Activated CD4-positive, CD25-positive, alpha-beta regulatory T cell treated with anti-CD3 and anti-CD28 coated beads, Interleukin-2, amount 50 U/mL, for 24 hours (primary cell): ENCODE measurements around the gene PRKG1.
"Not testable (repeated sequence)": the region's sequence is repeated elsewhere in the genome, so short reads cannot be mapped to it uniquely, and the experiment has no call there.

ENCODE experiments used
- ATAC-seq, 2 donors: fragments of 150-1000 bp; cut with Tn5 transposase; one replicate each; pipeline ENCODE4 v1.10.0; 2021; ENCODE audit warnings: mild to moderate bottlenecking in 1 of 2, moderate library complexity in 1 of 2

The PRKG1 gene

DNA sequence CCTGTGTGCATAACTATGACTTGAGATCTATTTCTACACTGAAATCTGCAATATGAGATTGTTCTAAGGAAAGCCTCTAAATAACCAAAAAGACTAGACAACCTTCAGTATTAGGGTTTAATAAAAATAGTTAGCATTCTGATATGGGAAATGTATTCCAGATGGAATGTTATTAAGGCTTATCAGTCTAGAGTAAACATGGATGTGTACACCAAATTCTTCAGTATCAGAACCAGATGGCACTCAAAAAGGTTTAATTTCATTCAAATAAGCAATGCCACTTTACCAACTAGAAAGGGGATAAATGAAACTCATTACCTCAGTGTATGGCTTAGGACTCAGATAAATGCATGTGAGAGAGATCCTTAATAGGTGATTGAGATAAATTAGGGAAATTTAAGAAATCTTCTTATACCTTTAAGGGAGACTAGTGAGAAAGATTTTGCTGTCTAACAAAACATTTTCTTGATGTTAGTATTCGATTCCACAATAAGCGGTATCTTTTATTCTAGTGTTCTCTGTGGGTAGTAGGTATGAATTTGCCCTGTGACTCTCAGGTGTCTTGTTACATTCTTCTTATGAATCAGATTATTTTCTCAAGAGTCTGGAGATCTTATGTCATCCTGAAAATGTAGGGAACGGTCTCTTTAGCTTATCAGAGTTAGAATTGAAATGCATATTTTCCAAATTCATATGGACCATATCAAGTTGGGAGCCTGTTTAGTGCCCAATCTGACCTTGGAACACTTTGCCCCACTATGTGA lies 159.2 kb downstream of the PRKG1 start:
- ATAC-seq, result no peak

DNA sequence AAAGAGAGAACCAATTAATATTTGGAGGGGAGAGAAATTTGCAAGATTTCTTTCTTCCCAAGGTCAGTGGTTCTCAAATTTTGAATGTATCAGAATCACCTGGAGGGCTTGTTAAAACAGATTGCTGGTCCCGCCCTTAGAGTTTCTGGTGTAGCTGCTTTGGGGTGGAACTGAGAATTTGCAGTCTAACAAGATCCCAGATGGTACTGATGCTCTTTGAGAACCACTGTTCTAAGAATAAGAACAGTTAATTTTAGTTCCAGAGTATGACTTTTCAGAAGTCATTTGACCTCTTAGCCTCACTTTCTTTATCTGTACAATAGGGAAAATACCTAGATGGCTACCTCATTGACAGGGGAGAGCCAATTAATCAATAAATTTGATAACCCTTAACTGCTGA lies 161.6 kb downstream of the PRKG1 start:
- no peak for ATAC-seq

DNA sequence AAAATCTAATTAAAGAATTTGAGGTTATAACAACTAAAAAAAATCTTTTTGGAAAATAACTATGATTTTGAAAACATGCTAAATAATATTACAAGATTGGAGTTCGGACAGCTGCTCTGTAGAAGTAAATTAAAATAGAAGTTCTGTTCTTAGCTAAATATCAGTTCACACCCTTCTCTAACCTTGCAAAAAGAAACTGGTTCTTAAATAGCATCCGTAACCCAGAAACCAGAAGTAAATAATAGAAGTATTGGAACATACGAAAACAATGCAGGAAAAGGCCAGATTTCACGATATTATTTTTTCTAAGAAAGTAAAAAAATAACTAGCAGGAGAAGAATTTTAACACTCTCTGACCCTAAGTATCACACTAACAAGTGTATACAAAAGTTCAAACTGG lies 164.7 kb downstream of the PRKG1 start:
- ATAC-seq, result no peak

DNA sequence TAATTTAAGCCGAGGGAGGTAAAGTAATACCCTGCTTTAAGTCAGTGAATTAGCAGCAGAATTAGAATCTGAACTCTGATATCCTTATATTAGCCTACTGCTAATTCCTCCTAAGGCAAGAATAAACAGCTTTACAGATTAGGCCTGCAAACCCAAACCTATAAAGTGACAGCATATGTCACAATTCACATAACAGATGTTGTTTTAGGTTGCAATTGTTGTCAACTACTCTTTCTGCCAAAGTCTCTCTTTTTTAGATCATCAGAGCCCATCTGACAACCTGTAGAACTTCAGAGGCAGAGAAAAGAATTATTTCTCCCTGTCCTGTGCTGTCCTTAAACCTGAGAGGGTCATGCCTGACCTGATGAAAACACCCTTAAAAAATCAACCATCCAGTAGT lies 167.2 kb downstream of the PRKG1 start:
- no peak for ATAC-seq

DNA sequence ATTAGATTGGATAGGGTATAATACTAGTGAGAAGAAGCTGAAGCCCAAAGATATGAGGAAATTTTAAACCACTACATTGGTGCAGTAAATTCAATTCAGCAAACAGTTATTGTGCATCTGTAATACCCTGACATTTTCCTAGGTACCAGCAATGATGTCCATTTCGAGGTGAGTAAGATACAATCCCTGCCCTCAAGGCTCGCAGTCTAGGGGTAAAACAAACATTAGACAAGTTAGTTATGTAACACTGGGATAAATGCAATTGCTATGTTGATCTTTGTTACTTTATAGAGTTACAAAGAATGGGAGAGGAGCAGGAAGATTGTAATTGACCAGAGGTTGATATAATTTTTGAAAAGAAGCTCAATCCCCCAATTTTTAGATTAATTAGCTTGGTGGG lies 168.1 kb downstream of the PRKG1 start:
- ATAC-seq, result no peak

DNA sequence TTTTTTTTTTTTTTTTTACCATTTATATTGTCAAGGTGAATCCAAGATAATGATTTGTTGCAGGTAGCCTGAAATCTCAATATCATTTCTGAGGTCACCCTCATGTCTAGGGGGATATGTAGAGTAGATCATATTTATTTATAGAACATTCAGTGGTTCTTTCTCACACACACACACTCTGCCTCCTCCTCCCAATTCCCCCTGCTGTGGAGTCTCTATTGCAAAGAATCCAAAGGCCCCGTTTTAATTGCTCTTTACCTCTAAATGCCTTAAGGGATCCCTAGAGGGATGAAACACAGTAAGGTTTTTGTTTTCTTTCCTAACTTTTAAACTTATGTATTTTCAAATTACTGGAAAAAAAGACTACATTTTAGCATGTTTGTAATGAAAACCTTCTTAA lies 170.0 kb downstream of the PRKG1 start:
- no peak for ATAC-seq

DNA sequence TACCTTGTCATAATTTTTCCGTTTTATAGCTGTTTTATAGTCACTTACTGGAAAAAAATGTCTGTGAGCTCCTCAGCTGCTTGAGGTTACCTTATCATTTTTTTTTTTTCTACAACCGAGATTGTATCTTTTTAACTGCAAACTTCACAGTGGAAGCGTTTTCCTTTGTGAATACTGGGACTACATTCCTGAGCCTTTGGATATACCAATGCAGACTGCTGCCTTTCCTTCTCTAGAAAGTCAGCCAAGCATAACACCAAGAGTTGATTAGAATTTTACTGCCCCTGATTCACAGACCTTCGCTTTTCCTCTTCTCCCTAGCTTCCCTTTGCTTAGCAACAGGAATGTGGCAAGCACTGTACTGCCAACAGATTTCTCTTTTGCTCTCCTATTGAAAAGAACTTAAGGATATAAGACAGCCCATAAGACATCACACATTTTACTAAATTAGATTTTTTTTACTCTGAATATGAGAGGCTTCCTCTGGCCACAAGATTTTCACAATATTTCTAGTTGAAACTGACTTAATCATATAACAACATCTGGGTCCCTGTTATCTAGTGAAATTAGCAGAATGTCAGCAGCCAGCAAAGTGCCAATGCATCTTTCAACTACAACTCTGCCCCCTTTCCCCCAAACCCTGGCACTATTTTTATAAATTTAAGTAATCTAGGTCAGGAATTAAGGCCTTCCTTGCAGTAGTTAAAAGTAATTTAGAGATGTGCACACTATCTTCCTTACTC lies 170.6 kb downstream of the PRKG1 start:
- ATAC-seq, result no peak

DNA sequence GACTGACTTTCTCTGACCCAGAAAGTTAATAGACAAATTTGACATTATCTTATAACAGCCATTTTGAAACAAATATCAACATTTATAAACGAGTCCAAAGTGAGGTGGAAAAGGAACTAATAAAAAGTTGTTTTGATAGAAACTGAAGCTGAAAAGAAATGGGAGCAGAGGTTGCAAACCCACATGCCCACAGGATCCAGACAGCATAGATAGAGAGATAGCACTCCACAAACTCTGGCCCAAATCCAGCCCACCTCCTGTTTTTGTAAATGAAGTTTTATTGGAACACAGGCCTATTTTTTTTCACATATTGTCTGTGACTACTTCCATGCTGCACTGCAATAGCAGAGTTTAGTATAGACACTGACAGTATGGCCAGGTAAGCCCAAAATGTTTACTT lies 171.9 kb downstream of the PRKG1 start:
- no peak for ATAC-seq

DNA sequence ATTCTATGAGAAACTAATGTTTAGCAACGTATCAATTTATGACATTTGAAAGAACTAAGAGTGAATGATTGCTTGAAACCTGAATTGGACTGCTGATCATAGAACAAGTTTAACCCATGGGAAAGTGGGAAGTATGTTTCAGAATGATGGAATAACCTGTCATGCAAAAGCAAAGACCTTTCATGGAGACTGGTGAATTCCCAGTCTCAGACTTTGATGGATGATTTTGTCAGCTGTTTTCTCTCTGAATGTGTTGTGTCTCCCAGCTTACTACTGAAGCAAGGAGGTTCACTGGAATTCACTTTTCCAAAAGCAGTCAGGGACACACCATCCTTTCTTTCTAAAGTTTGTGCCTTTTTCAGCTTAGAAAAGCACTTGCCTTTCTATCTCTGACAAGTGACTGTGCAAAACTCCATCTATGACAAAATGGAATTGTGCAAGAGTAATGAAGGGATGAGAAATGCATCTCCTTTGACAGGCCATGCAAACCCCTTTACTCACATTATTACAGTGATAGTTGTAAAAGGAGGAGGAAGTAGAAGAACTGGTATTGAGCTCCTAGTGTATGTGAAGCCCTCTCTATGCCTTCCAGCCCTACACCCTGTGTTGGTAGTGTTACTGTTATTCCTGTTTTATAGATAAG lies 176.1 kb downstream of the PRKG1 start:
- ATAC-seq, result no peak

DNA sequence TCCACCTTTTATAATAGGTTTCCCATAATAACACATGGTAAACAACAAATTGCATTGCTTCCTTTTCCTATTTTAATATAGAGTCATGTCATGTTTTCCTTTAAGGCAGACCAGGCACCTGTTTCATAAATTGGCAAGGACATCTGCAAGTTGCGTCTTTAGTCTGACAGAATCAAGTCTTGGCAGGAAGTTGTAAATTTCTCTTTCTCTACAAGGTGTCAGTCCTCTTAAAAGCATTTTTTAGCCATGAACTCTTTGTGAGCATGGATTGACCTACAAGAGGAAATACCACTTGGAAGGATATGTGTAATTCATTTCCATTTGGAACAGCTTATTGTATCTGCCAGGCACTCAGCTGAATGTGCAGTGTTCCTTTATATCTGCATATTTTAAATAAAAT lies 176.8 kb downstream of the PRKG1 start:
- no peak for ATAC-seq

DNA sequence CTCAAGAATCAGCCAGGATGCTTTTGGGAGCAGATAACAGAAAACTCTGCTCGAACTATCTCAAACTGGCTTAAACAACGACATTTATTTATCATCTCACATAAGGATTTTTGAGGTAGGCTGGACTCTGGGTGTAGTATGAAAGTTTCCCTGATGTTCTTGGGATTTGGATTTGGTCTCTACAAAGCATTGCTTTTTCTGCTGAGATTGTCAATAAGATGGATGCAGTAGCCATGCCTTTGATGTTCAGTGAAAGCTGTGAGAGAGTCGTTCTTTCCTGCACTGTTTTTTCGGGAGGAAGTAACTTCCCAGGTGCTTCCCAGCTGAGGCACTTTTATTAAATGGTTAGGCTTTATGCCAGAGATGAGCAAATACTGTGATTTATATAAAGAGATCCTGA lies 181.1 kb downstream of the PRKG1 start:
- ATAC-seq, result no peak

DNA sequence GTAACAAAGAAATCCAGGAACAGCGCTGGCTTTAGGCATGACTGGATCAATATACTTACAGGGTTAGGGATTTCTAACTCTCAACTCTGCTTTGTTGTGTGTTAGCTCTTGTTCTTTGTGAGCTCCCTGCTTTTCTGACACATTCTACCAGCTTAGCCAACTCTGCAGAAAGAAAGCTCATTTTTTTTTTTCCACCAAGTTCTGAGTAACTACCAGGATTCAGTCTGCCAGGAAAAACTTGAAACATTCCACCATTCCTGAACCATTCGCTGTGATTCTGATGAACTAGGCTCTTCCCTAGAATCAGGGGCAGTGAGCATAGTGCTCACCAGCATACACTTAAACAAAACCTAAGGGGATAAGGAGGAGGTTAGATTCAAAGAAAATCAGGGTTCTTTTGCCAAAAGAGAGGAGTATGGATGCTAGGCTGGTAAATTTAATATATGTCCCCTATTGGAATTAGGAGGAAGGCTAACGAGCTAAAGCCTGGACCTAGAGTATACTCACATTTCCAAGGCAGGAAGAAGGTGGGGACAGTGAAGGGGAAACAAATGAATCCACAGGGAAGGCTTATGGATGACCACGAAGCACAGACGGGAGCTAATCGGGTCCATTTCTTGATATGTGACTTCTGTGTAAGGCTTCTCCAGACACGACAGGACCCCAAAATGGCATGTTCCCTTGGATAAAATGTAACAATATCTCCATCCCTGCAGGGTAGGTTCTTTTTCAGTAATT lies 183.4 kb downstream of the PRKG1 start:
- no peak for ATAC-seq

DNA sequence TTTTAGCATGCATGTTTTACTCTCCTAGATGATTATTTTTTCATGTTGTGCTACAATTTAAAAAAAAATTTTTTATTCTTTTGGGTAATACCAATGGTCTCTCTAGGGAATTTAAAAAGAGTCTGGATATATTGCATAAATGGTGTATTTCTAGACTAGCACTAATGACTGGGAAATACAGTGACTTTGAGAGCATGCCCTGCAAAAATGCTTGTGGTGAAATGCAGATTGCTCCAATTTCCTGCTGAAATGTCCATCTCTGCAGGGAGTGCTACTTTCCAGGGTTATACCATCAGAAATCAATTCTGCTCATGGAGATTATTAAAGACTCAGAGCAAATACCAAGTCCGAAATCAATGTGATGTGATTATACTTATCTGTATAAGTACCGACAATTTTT lies 186.1 kb downstream of the PRKG1 start:
- no peak for ATAC-seq

DNA sequence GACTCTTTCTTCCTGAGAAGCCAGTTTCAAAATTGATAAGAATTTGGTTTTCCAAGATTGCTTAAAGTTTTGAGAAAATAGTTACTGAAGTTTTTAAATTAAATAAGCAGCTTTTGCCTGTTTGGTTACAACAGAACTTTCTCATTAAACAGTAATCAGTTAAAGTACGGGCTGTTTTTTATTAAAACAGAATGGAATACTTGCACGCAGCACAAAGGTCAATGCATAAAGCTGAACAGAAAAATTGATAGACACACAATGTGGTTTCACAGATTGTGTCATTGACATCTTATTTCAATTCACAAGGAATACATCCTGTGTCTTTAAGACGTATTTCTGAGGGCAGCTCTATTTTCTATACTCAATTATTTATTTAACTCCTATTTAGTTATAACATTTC lies 192.2 kb downstream of the PRKG1 start:
- ATAC-seq, result no peak

DNA sequence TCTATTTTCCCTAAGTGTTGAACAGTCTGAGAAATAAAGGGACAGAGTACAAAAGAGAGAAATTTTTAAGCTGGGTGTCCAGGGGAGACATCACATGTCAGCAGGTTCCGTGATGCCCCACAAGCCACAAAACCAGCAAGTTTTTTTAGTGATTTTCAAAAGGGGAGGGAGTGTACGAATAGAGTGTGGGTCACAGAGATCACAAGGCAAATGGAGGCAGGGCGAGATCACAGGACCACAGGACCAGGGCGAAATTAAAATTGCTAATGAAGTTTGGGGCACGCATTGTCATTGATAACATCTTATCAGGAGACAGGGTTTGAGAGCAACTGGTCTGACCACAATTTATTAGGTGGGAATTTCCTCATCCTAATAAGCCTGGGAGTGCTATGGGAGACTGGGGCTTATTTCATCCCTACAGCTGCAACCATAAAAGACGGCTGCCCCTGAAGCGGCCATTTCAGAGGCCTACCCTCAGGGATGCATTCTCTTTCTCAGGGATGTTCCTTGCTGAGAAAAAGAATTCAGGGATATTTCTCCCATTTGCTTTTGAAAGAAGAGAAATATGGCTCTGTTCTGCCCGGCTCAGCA lies 193.8 kb downstream of the PRKG1 start:
- ATAC-seq, result not testable (repeated sequence)

DNA sequence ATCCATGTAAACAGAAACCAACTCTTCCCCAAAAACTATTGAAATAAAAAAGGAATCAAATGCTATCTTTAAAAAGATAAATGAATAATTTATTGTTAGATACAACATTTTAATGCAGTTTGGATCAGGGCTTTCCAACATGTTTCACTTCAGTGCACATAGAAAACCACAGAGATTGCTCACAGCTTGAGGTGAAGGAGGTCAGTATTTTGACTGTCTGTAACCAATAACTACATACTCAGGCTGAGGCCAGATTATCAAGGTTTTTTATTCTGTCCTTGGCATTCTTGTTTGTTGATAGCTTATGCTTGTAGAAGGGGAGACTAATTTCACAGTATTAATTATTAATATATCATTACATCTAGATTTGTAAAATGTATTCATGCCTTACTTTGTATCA lies 195.5 kb downstream of the PRKG1 start:
- ATAC-seq, result no peak

DNA sequence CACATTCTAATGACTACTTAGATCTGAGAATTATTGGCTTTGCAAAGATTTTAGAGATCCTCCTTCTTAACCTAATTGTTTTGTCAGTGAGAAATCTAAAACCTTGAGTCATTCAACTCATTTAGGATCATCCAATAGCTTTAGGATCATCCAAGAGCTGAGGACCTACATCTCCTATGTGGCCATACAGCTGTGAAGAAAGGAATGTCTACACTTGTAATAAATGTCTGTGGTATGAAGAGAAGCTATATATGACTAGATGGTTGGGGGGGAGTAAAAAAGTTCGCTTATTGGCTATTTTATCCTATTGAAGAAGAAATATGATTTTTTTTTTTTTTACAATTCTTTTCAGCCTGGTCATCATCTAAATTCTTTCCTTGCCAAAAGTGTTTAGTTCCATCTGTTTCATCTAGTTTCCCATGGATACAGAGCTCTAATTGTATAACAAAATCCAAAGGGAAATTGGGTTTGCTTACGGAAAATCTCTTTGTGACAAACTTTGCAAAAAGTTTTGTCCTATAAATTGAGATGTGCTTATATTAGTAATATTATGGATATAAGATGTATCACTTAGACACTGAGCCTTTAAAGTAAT lies 196.7 kb downstream of the PRKG1 start:
- no peak for ATAC-seq

DNA sequence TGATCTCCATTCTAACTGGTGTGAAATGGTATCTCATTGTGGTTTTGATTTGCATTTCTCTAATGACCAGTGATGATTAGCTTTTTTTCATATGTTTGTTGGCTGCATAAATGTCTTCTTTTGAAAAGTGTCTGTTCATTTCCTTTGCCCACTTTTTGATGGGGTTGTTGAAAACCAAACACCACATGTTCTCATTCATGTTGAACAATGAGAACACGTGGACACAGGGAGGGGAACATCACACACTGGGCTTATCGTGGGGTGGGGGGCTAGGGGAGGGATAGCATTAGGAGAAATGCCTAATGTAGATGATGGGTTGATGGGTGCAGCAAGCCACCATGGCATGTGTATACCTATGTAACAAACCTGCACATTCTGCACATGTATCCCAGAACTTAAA lies 197.8 kb downstream of the PRKG1 start:
- not testable (repeated sequence) for ATAC-seq

DNA sequence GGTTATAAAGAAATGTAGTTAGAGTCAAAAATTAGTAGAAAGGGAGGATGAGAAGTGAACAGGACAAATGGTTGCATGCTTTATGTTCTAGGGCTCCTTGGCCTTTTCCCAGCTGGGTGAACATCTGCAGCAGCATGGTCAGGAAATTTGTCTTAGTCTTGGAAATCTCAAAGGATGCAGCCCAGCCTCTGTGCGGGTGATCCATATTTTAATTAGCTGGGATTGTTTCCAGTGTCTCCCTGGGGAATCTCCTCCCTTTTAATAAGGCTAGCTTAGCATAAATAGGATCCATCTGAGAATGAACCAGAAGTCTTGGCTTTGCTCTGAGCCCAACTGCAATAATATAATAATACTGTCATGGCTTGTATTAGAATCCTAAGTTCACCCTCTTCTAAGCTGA lies 198.3 kb downstream of the PRKG1 start:
- no peak for ATAC-seq

DNA sequence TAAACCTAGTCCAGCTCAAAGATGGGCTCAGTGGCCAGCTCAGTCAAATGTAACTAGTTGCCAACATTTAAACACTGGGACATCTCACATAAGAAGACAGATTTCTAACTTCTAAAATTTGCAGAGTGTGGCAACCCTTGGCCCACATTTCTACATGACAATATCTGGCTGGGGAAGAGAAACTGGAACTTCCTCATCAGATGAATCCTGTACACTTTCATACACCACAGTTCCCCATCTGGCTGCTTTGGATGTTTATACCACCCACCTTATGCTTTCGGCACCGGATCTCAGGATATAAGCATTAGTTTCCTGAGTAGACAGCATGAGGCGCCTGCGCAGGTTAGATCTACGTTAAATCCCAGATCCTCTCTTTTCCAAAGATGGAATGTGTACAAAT lies 199.3 kb downstream of the PRKG1 start:
- ATAC-seq, result no peak

DNA sequence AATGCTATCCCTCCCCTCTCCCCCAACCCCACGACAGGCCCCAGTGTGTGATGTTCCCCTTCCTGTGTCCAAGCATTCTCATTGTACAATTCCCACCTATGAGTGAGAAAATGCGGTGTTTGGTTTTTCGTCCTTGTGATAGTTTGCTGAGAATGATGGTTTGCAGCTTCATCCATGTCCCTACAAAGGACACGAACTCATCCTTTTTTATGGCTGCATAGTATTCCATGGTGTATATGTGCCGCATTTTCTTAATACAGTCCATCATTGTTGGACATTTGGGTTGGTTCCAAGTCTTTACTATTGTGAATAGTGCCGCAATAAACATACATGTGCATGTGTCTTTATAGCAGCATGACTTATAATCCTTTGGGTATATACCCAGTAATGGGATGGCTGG lies 201.8 kb downstream of the PRKG1 start:
- not testable (repeated sequence) for ATAC-seq

DNA sequence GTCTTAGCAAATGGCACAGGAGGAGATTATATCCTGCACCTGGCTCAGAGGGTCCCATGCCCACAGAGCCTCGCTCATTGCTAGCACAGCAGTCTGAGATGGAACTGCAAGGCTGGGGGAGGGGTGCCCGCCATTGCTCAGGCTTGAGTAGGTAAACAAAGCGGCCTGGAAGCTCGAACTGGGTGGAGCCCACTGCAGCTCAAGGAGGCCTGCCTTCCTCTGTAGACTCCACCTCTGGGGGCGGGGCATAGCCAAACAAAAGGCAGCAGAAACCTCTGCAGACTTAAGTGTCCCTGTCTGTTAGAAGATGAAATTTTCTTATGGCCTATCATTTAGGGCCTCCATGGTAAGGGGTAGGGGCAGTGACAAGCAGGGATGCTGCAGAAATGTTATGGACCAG lies 207.1 kb downstream of the PRKG1 start:
- ATAC-seq, result not testable (repeated sequence)

DNA sequence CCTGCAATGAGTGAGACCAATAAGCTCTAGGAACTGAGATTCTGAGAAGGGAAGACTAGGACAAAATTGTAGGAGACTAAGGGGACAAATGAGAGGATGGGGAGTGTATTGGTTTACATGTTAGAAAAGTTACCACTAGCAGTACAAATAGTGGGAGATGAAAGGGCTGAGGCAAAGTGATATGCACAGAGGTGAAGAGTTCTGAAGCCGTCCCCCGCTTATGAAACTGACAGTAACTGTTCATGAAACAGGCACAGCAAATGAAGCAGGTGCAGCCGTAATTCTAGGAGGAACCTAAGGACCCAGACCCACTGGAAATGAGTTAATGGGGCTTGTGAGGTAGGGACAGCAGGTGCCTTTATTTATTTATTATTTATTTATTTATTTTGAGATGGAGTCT lies 211.3 kb downstream of the PRKG1 start:
- no peak for ATAC-seq
